Astrocyte (in vitro differentiated cells and primary cell): Measurements from ENCODE around the gene WDR45.

ENCODE experiments used
- EZH2 ChIP-seq: IDR thresholded peaks from 2 replicates; pipeline ENCODE4 v1.6.1; 2012; ENCODE audit warnings: mild to moderate bottlenecking, low read length, inconsistent platforms; ENCODE audit not compliant: insufficient read depth
- TF ChIP-seq, protein P1 (sequence below): IDR thresholded peaks from 2 replicates; pipeline ENCODE4 v1.5.1; 2011; ENCODE audit warnings: low read depth, mild to moderate bottlenecking, inconsistent platforms, low read length, moderate library complexity; ENCODE audit not compliant: insufficient read depth

DNA sequence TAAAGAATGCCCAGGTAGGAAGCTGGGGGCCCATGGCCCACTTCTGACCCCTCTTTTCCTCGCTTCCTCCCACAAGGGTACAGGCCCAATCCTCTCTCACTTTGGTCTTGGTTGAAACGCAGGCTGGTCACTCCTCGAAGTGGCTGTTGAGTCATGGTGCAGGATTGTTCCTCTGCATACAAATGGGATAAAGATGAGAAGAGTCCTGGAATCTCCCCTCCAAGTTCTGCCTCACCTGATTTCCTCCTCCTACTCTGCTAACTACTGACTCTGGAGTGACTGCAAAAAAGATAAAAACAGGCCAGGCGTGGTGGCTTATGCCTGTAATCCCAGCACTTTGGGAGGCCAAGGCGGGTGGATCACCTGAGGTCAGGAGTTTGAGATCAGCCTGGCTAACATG lies 1.7 kb downstream of the WDR45 start:
- TF ChIP-seq, protein P1, sequence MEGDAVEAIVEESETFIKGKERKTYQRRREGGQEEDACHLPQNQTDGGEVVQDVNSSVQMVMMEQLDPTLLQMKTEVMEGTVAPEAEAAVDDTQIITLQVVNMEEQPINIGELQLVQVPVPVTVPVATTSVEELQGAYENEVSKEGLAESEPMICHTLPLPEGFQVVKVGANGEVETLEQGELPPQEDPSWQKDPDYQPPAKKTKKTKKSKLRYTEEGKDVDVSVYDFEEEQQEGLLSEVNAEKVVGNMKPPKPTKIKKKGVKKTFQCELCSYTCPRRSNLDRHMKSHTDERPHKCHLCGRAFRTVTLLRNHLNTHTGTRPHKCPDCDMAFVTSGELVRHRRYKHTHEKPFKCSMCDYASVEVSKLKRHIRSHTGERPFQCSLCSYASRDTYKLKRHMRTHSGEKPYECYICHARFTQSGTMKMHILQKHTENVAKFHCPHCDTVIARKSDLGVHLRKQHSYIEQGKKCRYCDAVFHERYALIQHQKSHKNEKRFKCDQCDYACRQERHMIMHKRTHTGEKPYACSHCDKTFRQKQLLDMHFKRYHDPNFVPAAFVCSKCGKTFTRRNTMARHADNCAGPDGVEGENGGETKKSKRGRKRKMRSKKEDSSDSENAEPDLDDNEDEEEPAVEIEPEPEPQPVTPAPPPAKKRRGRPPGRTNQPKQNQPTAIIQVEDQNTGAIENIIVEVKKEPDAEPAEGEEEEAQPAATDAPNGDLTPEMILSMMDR, result no peak
- no peak for TF ChIP-seq EZH2
